Ovary (tissue), 3 donors: ENCODE measurements around the gene ARL8A.

Source experiments
- CTCF ChIP-seq, 3 donors: fragments of 450-650 bp in 2 of 3; fragments of 200-600 bp in 1 of 3; IDR thresholded peaks; one replicate each; pipeline versions ENCODE4 v1.5.1 to v1.8.0; 2016 to 2022; ENCODE audit warnings: antibody characterized with exemption in 3 of 3, mild to moderate bottlenecking in 1 of 3
- EP300 ChIP-seq: sonication (generic); formaldehyde crosslinking; IDR thresholded peaks from one replicate; pipeline ENCODE4 v1.6.1; 2017; ENCODE audit warnings: antibody characterized with exemption
- POLR2A ChIP-seq: fragments of 450-650 bp; IDR thresholded peaks from one replicate; pipeline ENCODE4 v1.6.1; 2017; ENCODE audit warnings: antibody characterized with exemption, mild to moderate bottlenecking, moderate library complexity
- donor health status: DM: no; HTN: no; CAD: no.

GRCh38 chr1:202121006-202121405 is 23.5 kb downstream of the ARL8A start:
- TF ChIP-seq CTCF (IDR thresholded peaks at IDR 0.05): no peak
- no peak for TF ChIP-seq POLR2A
- no peak for TF ChIP-seq EP300
